ENCODE data around the gene IGF2.

- TF ChIP-seq CTCF (IDR thresholded peaks at IDR 0.05; ENCODE audit: insufficient read depth, low read depth, low read length), result no peak
- no peak for TF ChIP-seq EZH2 (IDR thresholded peaks at IDR 0.05; ENCODE audit: insufficient read depth, low read length)
Observed at GRCh38 chr11:2096011-2096918, 42.9 kb downstream of the IGF2 start.

All from astrocyte (in vitro differentiated cells and primary cell).